CD4-positive, alpha-beta T cell treated with Interleukin-15 for 1 hour (primary cell): ENCODE data around the gene OR1L4.

Experiments used
- DNase-seq: peaks from one replicate; pipeline ENCODE4 v3.0.0-alpha.2; 2020

The OR1L4 gene, protein sequence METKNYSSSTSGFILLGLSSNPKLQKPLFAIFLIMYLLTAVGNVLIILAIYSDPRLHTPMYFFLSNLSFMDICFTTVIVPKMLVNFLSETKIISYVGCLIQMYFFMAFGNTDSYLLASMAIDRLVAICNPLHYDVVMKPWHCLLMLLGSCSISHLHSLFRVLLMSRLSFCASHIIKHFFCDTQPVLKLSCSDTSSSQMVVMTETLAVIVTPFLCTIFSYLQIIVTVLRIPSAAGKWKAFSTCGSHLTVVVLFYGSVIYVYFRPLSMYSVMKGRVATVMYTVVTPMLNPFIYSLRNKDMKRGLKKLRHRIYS

DNA sequence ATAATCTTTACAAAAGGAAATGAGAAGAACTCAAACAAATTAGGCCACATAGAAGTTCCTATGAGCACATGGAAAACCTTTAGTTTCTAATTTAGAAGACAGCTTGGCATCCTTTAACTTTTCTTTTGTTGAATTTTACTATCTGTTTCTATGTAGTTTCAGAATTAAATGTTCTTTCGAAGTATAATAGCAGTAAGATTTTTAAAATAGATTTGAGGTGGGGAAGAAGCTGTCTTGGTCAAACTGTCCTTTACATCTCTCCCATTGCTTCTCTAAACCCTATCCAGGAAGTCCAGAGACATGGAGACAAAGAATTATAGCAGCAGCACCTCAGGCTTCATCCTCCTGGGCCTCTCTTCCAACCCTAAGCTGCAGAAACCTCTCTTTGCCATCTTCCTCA lies at the start of gene OR1L4:
Gene OR1L4, plus strand, starts transcription at position 301 of the 400 bp plus-strand sequence. Its CDS starts 0 bp downstream, at position 301.
- no peak for DNase-seq

DNA sequence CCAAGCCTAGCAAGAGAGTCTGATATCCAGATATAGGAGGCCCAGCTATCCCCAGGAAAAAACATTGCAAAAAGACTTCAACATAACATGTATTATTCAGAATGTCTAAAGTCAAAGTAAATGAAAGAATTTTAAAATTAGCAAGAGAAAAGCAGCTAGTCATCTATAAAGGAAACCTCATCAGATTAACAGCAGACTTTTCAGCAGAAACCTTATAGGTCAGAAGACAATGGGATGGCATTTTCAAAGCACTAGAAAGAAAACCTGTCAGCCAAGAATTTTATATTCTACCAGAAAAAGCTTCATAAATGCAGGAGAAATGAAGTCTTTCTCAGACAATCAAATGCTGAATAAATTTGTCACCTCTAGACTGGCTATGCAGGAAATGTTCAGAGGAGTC lies 38.9 kb upstream of the OR1L4 start:
- no peak for DNase-seq

DNA sequence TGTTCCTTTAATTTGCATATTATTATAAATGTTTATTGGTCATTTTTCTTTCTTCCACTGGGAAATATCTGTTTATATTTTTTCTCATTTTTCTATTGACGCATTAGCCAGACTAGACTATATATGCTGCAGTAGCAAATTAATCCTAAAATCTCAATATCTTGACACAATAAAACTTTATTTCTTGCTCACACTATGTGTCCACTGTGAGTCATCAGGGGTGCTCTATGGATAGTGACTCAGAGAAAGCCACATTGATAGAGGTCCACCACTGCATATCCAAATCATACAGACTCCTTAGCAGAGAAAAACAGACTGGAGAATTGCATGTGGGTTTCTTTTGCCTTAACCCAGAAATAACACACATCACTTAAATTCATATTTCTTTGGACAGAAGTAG lies 28.1 kb upstream of the OR1L4 start:
- DNase-seq: no peak

DNA sequence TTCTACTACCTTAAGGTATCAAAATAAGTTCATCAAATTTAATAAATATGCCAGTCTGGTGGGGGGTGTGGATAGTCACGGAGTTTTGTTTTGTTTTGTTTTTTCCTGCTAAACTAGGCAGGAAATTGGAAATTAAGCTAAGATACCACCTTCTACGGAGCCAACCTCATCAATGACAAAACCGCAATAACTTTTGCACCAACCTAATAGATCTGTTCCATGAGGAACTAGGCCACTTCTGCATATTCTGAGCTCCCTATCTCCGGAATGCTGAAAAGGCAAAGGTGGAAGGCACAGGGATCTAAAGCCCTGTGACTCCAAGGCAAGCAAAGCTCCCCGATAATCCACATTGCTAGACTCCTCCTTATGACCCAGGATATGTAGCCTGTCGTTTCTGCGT lies 5.8 kb upstream of the OR1L4 start:
- DNase-seq: no peak

DNA sequence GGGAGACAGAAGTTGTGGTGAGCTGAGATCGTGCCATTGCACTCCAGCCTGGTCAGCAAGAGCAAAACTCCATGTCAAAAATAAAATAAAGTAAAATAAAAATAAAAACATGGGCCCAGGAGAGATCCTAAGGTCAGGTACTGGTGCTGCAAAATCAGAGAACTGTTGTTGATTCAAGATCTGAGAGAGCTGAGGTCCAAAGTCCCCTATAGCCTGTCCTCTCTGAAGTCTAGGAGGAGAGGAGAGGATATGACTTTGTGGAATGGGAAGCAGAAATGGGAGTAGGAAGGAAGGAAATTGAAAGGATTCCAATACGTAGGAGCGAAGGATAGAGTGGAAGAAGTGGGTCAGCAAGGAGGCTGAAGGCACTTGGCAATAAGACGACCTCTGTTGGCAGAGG lies 4.6 kb upstream of the OR1L4 start:
- no peak for DNase-seq

DNA sequence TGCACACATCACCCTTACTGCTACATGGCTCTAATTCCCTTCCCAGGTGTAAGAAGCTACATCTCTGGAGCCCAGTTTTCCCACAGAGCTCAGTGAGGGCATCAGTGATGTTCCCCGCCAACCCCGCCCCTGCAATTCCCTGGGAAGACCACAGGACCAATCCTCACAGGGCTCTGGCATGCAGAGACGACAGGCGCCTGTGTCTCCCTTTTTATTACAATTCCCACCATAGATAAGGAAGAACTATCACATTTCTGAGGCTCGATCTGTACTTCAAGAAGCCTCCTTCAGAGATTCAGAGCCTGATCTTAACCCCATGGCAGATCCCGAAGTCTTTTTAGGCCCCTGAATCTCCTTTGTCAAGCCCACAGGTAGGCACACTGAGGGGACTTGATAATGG lies 18.2 kb downstream of the OR1L4 start, which contains the start of gene OR1L6:
Gene OR1L6, plus strand, starts transcription at position 301 of the 400 bp plus-strand sequence. CDS start 7,545 bp downstream, outside the sequence.
- DNase-seq: no peak

DNA sequence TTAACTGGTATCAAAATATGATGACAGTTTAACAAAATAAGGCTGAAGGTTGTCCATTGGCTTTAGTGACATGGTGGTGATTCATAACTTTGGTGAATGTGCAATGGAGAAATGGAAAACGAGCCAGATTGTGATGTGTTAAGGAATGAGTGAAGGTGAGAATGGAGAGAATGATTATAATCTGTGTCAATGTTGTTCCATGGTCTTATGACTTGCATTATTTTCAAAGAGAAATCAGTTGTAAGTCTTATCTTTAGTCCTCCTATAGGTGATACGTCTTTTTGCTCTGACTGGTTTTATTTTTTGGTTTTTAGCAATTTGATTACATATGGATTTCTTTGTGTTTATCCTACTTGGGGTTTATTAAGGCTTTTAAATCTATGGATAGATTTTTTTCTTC lies 31.0 kb downstream of the OR1L4 start:
- DNase-seq: no peak

DNA sequence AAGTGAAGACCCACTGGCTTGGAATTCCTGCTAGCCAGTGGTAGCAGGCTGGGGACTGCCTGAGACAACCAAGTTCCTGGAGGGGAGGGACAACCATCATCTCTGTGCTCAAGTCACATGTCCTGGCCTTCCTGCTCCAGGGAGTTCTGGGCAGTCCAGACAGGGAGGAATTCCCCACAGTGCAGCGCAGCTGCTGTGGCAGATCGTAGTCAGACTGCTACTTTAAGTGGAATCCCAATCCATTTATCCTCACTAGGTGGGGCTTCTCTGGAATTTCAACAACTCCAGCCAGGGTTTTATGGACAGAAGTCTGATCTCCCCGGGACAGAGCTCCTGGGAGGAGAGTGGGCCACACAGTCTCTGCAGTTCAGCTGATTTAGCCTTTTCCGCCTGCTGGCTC lies 44.0 kb downstream of the OR1L4 start:
- DNase-seq: no peak
